Measurements from ENCODE around the gene PRXL2B.

DNA sequence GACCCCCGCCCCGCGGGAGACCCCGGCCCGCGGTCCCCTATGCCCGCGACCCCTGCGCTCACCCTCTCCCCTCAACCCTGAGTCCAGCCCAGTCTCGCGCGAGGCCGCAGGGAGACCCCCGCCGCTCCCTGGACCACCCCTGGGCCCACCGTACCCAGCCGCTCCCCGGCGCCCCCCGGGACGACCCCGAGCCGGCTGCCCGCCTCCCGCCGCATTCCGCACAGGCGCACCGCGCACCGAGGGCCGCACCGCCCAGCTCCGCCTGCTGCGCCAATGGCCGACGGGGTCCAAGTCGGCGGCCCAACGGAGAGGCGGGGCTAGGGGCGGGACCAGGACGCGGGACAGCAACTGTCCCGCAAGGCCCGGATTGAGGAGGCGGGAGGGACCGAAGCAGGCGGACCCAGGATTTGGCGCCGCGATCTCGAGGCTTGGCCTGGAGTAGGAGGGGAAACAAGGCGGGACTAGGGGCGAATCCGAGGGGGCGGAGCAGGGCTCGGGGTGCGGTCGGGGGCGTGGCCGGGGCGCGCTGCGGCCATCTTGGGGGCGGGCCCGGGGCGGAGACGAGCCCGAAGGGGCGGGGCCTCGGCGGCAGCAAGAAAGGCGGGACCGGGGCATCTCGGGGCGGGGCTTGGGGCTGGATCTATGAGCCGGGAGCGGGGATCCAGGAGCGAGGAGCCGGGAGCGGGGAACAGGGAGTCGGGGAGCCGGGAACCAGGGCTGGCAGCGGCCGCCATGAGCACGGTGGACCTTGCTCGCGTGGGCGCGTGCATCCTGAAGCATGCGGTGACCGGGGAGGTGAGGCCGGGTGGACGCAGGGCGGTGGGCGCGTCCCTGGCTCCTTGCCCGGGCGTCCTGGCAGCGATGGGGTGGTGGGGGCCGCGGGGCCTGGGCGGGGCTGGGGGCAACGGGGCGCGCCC lies at the start of gene PRXL2B:
- TF ChIP-seq POLR2A (IDR thresholded peaks at IDR 0.05) (peak; percentile 94 to 95), CTCF (IDR thresholded peaks at IDR 0.05) (peak in 2 of 4 experiments; percentile 12 to 22)
